ENCODE results near the gene MAD1L1.

MAD1L1 gene

GRCh38 chr7:2242541-2243429 lies 10.0 kb upstream of the MAD1L1 start:
- DNase-seq (ENCODE audit: low spot score): no peak

GRCh38 chr7:2241580-2242540 lies 9.1 kb upstream of the MAD1L1 start, which contains the start of the genes MRM2 and NUDT1:
Gene MRM2 (minus strand): TSS chr7:2242205. CDS start chr7:2242169, 36 bp downstream.
Gene NUDT1 (plus strand): TSS chr7:2242226. CDS start chr7:2244575, 2,349 bp downstream.
- peak; percentile 76 for DNase-seq (ENCODE audit: low spot score)

- no peak for DNase-seq (ENCODE audit: low spot score)
Observed at GRCh38 chr7:2239242-2239641, 6.5 kb upstream of the MAD1L1 start.

GRCh38 chr7:2237109-2237602 lies 4.4 kb upstream of the MAD1L1 start:
- DNase-seq (ENCODE audit: low spot score): peak; percentile 85

- no peak for DNase-seq (ENCODE audit: low spot score)
Observed at GRCh38 chr7:2233926-2234325, 1.2 kb upstream of the MAD1L1 start.

GRCh38 chr7:2231992-2232765 lies 566 bp downstream of the MAD1L1 start:
- no peak for DNase-seq (ENCODE audit: low spot score)

- DNase-seq (ENCODE audit: low spot score): no peak
Observed at GRCh38 chr7:2230882-2231281, 1.9 kb downstream of the MAD1L1 start.

GRCh38 chr7:2230226-2230625 lies 2.5 kb downstream of the MAD1L1 start:
- DNase-seq (ENCODE audit: low spot score): no peak

- no peak for DNase-seq (ENCODE audit: low spot score)
Observed at GRCh38 chr7:2229467-2229866, 3.3 kb downstream of the MAD1L1 start.

- no peak for DNase-seq (ENCODE audit: low spot score)
Observed at GRCh38 chr7:2228921-2229320, 3.8 kb downstream of the MAD1L1 start.

GRCh38 chr7:2227699-2228098 lies 5.0 kb downstream of the MAD1L1 start:
- DNase-seq (ENCODE audit: low spot score): no peak

GRCh38 chr7:2225830-2226229 lies 6.9 kb downstream of the MAD1L1 start:
- DNase-seq (ENCODE audit: low spot score): no peak

- no peak for DNase-seq (ENCODE audit: low spot score)
Observed at GRCh38 chr7:2225336-2225735, 7.4 kb downstream of the MAD1L1 start.

- DNase-seq (ENCODE audit: low spot score): no peak
Observed at GRCh38 chr7:2224934-2225333, 7.8 kb downstream of the MAD1L1 start.

- DNase-seq (ENCODE audit: low spot score): no peak
Observed at GRCh38 chr7:2224491-2224928, 8.2 kb downstream of the MAD1L1 start.

GRCh38 chr7:2223321-2223720 lies 9.4 kb downstream of the MAD1L1 start:
- no peak for DNase-seq (ENCODE audit: low spot score)

GRCh38 chr7:2222516-2222915 lies 10.2 kb downstream of the MAD1L1 start:
- peak; percentile 41 for DNase-seq (ENCODE audit: low spot score)

GRCh38 chr7:2220954-2221353 lies 11.8 kb downstream of the MAD1L1 start:
- DNase-seq (ENCODE audit: low spot score): no peak

- DNase-seq (ENCODE audit: low spot score): no peak
Observed at GRCh38 chr7:2220506-2220905, 12.2 kb downstream of the MAD1L1 start.

- no peak for DNase-seq (ENCODE audit: low spot score)
Observed at GRCh38 chr7:2220030-2220429, 12.7 kb downstream of the MAD1L1 start.

GRCh38 chr7:2219606-2220005 lies 13.1 kb downstream of the MAD1L1 start:
- DNase-seq (ENCODE audit: low spot score): no peak

- no peak for DNase-seq (ENCODE audit: low spot score)
Observed at GRCh38 chr7:2219136-2219535, 13.6 kb downstream of the MAD1L1 start.
